GM12801 (cell line): ENCODE measurements around the gene TOPBP1.

Experiments
- TF ChIP-seq, protein P1 (sequence below): IDR thresholded peaks from one replicate; pipeline ENCODE4 v1.5.1; 2011; ENCODE audit warnings: control low read depth; ENCODE audit not compliant: insufficient read length; ENCODE audit errors: extremely low read depth

Gene TOPBP1

DNA sequence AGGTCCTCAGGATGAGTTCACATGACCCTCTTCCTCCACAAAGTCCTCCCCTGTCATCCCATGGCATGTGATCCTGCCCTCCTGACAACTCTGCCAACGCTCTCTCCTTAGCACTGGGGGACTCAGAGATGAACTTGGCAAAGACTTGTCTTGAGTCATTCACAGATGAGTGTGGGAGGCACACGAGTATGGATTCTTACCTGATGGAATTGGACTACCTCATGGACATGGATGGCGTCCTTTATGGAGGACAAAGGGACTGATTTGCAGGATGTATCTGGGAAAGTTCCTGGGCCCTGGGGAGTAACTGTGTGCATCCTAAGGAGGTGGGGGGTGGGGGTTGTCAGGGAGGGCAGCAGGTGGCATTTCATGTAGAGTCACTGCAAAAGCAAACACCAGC, 38.2 kb upstream of the TOPBP1 start:
- TF ChIP-seq, protein P1, sequence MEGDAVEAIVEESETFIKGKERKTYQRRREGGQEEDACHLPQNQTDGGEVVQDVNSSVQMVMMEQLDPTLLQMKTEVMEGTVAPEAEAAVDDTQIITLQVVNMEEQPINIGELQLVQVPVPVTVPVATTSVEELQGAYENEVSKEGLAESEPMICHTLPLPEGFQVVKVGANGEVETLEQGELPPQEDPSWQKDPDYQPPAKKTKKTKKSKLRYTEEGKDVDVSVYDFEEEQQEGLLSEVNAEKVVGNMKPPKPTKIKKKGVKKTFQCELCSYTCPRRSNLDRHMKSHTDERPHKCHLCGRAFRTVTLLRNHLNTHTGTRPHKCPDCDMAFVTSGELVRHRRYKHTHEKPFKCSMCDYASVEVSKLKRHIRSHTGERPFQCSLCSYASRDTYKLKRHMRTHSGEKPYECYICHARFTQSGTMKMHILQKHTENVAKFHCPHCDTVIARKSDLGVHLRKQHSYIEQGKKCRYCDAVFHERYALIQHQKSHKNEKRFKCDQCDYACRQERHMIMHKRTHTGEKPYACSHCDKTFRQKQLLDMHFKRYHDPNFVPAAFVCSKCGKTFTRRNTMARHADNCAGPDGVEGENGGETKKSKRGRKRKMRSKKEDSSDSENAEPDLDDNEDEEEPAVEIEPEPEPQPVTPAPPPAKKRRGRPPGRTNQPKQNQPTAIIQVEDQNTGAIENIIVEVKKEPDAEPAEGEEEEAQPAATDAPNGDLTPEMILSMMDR: no peak

DNA sequence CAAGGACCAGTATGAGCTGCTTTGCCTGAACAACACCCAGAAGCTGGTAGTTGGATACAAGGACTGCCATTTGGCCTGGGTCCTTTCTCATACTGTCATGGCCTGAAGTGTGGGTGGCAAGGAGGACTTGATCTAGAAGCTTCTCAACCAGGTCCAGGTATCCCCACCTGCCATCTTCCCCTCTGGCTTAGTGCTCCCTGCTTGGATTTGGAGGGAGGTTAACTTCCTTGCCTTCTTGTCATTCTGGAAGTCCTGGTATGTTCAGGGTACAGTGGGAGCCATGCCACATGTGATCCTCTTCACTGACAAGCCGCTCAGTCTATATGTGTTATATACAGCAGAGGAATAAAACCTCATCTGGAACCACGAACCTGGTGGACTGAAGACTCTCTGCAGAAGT, 37.7 kb upstream of the TOPBP1 start:
- TF ChIP-seq, protein P1: no peak

DNA sequence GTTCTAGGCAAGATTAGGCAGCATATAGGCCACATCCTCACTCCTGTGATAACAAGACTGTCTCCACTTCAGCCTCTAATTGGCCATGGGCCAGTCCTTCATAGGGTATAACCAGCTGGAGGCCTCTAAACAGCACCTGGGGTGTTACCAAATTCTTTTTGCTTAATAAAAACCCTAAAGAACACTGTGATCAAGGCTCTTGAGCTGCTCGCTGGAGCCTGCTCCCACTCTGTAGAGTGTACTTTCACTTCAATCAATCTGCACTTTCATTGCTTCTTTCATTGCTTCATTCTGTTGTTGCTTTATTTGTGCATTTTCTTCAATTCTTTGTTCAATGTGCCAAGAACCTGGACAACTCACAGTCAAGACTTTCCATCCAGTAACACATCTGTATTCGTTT, 36.2 kb upstream of the TOPBP1 start:
- TF ChIP-seq, protein P1: no peak

DNA sequence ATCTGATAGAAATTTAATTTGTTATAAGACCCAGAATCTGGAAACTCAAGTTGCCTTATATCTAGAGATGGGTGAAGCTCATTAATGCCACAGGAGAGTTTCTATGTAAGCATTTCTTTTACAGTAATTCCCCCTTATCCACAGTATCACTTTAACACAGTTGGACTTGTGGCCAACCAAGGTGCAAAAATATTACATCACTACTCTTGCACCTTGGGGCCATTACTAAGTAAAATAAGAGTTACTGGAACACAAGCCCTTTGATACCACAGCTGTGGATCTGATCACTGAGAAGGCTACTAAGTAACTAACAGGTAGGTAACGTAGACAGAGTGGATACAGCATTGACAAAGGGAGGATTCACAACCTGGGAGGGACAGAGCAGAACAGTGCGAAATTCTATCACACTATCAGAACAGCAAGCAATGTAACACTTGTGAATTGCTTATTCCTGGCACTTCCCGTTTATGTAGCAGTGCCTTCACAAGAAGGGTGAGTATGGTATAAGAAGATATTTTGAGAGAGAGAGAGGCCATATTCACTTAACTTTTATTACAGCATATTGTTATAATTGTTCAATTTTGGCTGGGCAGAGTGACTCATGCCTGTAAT, 33.9 kb upstream of the TOPBP1 start:
- TF ChIP-seq, protein P1: no peak

DNA sequence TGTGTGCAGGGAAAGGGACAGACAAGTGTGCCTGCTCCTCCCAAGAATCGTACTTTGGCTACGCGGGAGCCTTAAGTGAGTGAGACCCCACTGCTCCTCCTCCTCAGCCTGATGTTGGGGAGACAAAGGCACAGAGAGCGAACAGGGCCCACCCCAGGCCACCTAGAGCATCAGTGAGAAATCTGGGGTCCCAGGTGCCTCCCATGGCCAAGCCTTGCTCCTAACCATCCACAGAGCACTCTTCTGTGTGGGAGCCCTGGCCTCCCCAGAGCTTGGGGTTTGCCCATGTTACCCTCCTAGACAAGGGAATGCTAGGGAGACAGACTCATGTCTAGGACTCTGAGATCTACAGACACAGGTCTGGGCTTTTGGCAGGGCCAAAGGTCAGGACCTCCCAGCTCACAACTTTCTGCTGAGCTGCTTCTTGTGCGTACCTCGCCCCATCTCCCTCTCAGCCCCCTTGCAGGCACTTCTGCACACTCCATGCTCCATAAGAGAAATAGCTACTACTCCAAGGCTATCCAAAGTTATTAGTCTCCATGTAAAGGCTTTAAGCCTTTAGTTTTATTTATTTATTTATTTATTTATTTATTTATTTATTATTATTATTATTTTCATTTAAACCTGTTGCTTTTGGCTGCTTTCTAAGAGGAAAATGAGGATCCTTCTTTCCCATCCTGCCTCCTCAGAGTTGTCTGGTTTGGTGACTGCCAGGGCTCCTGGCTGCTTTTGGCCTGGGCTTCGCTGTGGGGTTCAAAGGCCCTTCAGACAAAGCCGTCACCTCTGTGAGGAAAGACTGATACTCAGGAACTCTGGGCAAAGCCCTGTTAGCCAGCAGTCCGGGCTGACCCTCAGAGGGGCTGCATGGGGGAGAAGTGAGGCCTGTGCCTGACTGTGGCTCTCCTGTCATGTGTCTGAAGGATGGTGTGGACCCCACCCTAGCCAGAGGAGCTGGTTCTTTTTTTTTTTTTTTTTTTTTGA, 32.8 kb upstream of the TOPBP1 start:
- TF ChIP-seq, protein P1: no peak

DNA sequence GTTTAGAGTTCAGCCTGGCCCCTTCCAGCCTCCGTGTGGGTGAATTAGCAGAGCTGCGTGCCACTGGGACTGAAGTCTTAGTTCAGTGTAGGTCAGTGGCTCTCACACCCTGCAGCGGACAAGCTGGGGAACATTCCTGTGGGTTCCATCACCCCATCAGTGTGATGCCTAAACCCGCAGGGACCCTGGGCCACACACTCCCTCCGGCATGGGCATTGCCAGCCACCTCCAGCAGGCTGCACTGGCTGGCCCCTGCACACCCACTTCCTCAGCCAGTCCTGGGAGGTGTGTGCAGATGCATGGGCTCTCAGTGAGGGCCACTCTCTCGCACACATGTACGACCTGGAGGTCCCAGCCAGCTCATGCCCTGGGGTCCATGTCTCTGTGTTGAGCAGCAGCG, 32.1 kb upstream of the TOPBP1 start:
- TF ChIP-seq, protein P1: no peak

DNA sequence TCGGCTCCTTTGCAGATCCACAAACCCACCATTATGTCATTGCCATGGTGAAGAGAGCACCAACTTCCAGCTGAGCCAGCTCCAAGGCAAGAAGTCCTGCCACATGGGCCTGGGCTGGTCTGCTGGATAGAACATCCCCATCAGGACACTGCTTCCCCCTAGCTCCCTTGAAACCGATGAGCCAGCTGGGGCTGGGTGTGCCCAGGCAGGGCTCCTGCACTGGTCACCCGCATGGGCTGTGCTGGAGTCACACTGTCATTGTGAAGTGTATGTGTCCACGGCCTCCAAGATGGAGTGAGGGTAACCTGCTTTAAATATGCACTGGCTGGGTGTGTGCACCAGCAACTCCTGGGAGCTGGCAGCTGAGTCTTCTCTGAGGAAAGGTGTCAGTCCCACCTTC, 31.0 kb upstream of the TOPBP1 start:
- TF ChIP-seq, protein P1: no peak
